ENCODE results near the gene TTYH1.

- TF ChIP-seq POLR2A (IDR thresholded peaks at IDR 0.05) (no peak), CTCF (IDR thresholded peaks at IDR 0.05) (no peak)
Observed at GRCh38 chr19:54420068-54420382, 4.8 kb downstream of the TTYH1 start.

All from adrenal gland (tissue), 5 donors.